ENCODE results near the gene PTGR2. TPM values are rescaled to one million over a fixed set of nuclear protein-coding genes. Genes with fewer than 3 reads are reported as not detected.
"Not testable (repeated sequence)": the region's sequence is repeated elsewhere in the genome, so short reads cannot be mapped to it uniquely, and the experiment has no call there.

PTGR2 gene
- total RNA-seq, 2 experiments from 2014 or later: 1.6 to 3.5 TPM

- Mint-ChIP-seq H3K27me3 (no peaks in the 10 kb centered on the region), H3K4me1 (peaks cover 6% of the 10 kb centered on the region), H3K36me3 (no peaks in the 10 kb centered on the region), H3K4me3 (no peak overlapping the region), H3K9me3 (ENCODE audit: low read depth) (no peaks in the 10 kb centered on the region), H3K27ac (no peak overlapping the region)
- no peak for ATAC-seq
- CTCF ChIA-PET: interaction anchor here (1.0 to 1.1 kb wide), 2 partner anchors 10 to 343 kb away, joined by 3 read pairs; no protein-coding TSS in a partner anchor
- no peak for DNase-seq
Measured at GRCh38 chr14:73878436-73878835, 26.8 kb downstream of the PTGR2 start.

- no peaks in the 10 kb centered on the region for H3K9me3 Mint-ChIP-seq (ENCODE audit: low read depth)
Measured at GRCh38 chr14:73879027-73879426, 27.4 kb downstream of the PTGR2 start.

GRCh38 chr14:73884438-73885190 lies 33.0 kb downstream of the PTGR2 start:
- ATAC-seq: no peak
- H3K4me3 Mint-ChIP-seq: peak overlapping the region; percentile 98
- no peak for DNase-seq
- CTCF ChIA-PET: no interaction called here
- H3K9me3 Mint-ChIP-seq (ENCODE audit: low read depth): no peaks in the 10 kb centered on the region
- peaks cover 44% of the 10 kb centered on the region for H3K4me1 Mint-ChIP-seq
- peaks cover 7% of the 10 kb centered on the region for H3K36me3 Mint-ChIP-seq
- H3K27me3 Mint-ChIP-seq: no peaks in the 10 kb centered on the region
- H3K27ac Mint-ChIP-seq: no peak overlapping the region

More at GRCh38 chr14:73879027-73879426, 27.4 kb downstream of the PTGR2 start:
- Mint-ChIP-seq H3K27ac (no peak overlapping the region), H3K36me3 (no peaks in the 10 kb centered on the region), H3K4me1 (peaks cover 6% of the 10 kb centered on the region), H3K4me3 (no peak overlapping the region), H3K27me3 (no peaks in the 10 kb centered on the region)
- CTCF ChIA-PET: interaction anchor here (1.1 kb wide), 1 partner anchor 343 kb away, joined by 3 read pairs; no protein-coding TSS in a partner anchor
- no peak for ATAC-seq
- DNase-seq: no peak

- CTCF ChIA-PET: interaction anchor here (0.6 to 2.0 kb wide), 5 partner anchors 14 to 158 kb away, joined by 3 to 5 read pairs (median 3); no protein-coding TSS in a partner anchor
- peaks cover 9% of the 10 kb centered on the region for H3K36me3 Mint-ChIP-seq
- H3K4me1 Mint-ChIP-seq: peaks cover 45% of the 10 kb centered on the region
- peak within 1 kb of the TSS; percentile 97 for H3K27ac Mint-ChIP-seq
- DNase-seq: peak; percentile 92
- no peaks in the 10 kb centered on the region for H3K27me3 Mint-ChIP-seq
- peak within 1 kb of the TSS; percentile 98 for H3K4me3 Mint-ChIP-seq
- peak; percentile 99 for ATAC-seq
- no peaks in the 10 kb centered on the region for H3K9me3 Mint-ChIP-seq (ENCODE audit: low read depth)
Measured at GRCh38 chr14:73886449-73887317, 35.1 kb downstream of the PTGR2 start, which contains the start of gene ZNF410. Gene ZNF410, plus strand, starts transcription at chr14:73886859. Its CDS starts 5,317 bp downstream, at chr14:73892176.

- no peaks in the 10 kb centered on the region for H3K27me3 Mint-ChIP-seq
- H3K9me3 Mint-ChIP-seq (ENCODE audit: low read depth): no peaks in the 10 kb centered on the region
- peak overlapping the region; percentile 98 for H3K4me3 Mint-ChIP-seq
- CTCF ChIA-PET: interaction anchor here (0.6 to 2.0 kb wide), 4 partner anchors 13 to 158 kb away, joined by 3 to 5 read pairs (median 4); no protein-coding TSS in a partner anchor
- DNase-seq (no peak), ATAC-seq (no peak)
- H3K36me3 Mint-ChIP-seq: peaks cover 13% of the 10 kb centered on the region
- H3K27ac Mint-ChIP-seq: peak overlapping the region; percentile 97
- H3K4me1 Mint-ChIP-seq: peaks cover 49% of the 10 kb centered on the region
Measured at GRCh38 chr14:73887318-73887616, 35.6 kb downstream of the PTGR2 start.

GRCh38 chr14:73887694-73888459 lies 36.2 kb downstream of the PTGR2 start:
- H3K27ac Mint-ChIP-seq: peak overlapping the region; percentile 97
- H3K36me3 Mint-ChIP-seq: peaks cover 13% of the 10 kb centered on the region
- H3K4me3 Mint-ChIP-seq: peak overlapping the region; percentile 98
- no peaks in the 10 kb centered on the region for H3K27me3 Mint-ChIP-seq
- DNase-seq (no peak), ATAC-seq (no peak)
- no peaks in the 10 kb centered on the region for H3K9me3 Mint-ChIP-seq (ENCODE audit: low read depth)
- H3K4me1 Mint-ChIP-seq: peaks cover 49% of the 10 kb centered on the region
- CTCF ChIA-PET: interaction anchor here (0.6 to 1.2 kb wide), 2 partner anchors 13 to 134 kb away, joined by 3 read pairs; no protein-coding TSS in a partner anchor

GRCh38 chr14:73888460-73888725 lies 36.8 kb downstream of the PTGR2 start:
- no peak for ATAC-seq

GRCh38 chr14:73888971-73889370 lies 37.3 kb downstream of the PTGR2 start:
- DNase-seq: no peak
- Mint-ChIP-seq H3K27ac (peak overlapping the region; percentile 54), H3K4me1 (peaks cover 49% of the 10 kb centered on the region)

More at GRCh38 chr14:73888460-73888725, 36.8 kb downstream of the PTGR2 start:
- Mint-ChIP-seq H3K4me1 (peaks cover 49% of the 10 kb centered on the region), H3K27ac (peak overlapping the region; percentile 97), H3K4me3 (peak overlapping the region; percentile 98), H3K27me3 (no peaks in the 10 kb centered on the region), H3K36me3 (peaks cover 13% of the 10 kb centered on the region), H3K9me3 (ENCODE audit: low read depth) (no peaks in the 10 kb centered on the region)
- DNase-seq: no peak
- CTCF ChIA-PET: no interaction called here

GRCh38 chr14:73889376-73889775 lies 37.7 kb downstream of the PTGR2 start:
- no peak for ATAC-seq
- H3K27me3 Mint-ChIP-seq: no peaks in the 10 kb centered on the region
- DNase-seq: no peak
- H3K4me3 Mint-ChIP-seq: no peak overlapping the region
- H3K4me1 Mint-ChIP-seq: peaks cover 49% of the 10 kb centered on the region
- no peak overlapping the region for H3K27ac Mint-ChIP-seq
- peaks cover 19% of the 10 kb centered on the region for H3K36me3 Mint-ChIP-seq
- no peaks in the 10 kb centered on the region for H3K9me3 Mint-ChIP-seq (ENCODE audit: low read depth)
- CTCF ChIA-PET: interaction anchor here (0.7 to 1.1 kb wide), 2 partner anchors 21 to 130 kb away, joined by 3 read pairs; partner anchors contain the start of genes BBOF1 and ENTPD5

More at GRCh38 chr14:73888971-73889370, 37.3 kb downstream of the PTGR2 start:
- H3K4me3 Mint-ChIP-seq: no peak overlapping the region
- CTCF ChIA-PET: interaction anchor here (1.1 kb wide), 1 partner anchor 21 kb away, joined by 3 read pairs; no protein-coding TSS in a partner anchor
- no peaks in the 10 kb centered on the region for H3K9me3 Mint-ChIP-seq (ENCODE audit: low read depth)
- ATAC-seq: no peak
- no peaks in the 10 kb centered on the region for H3K27me3 Mint-ChIP-seq
- peaks cover 17% of the 10 kb centered on the region for H3K36me3 Mint-ChIP-seq

- Mint-ChIP-seq H3K4me1 (peaks cover 17% of the 10 kb centered on the region), H3K36me3 (peaks cover 40% of the 10 kb centered on the region)
- H3K27ac Mint-ChIP-seq; DNase-seq; ATAC-seq; H3K4me3 Mint-ChIP-seq; H3K27me3 Mint-ChIP-seq; CTCF ChIA-PET; H3K9me3 Mint-ChIP-seq (ENCODE audit: low read depth): not testable (repeated sequence)
Measured at GRCh38 chr14:73894180-73894687, 42.6 kb downstream of the PTGR2 start.

GRCh38 chr14:73895939-73896338 lies 44.3 kb downstream of the PTGR2 start:
- peaks cover 43% of the 10 kb centered on the region for H3K36me3 Mint-ChIP-seq

GRCh38 chr14:73896521-73896920 lies 44.9 kb downstream of the PTGR2 start:
- DNase-seq (no peak), ATAC-seq (no peak)
- Mint-ChIP-seq H3K27me3 (no peaks in the 10 kb centered on the region), H3K36me3 (peaks cover 42% of the 10 kb centered on the region), H3K9me3 (ENCODE audit: low read depth) (no peaks in the 10 kb centered on the region), H3K4me1 (peaks cover 6% of the 10 kb centered on the region), H3K27ac (peak overlapping the region; percentile 6), H3K4me3 (no peak overlapping the region)
- CTCF ChIA-PET: interaction anchor here (0.9 kb wide), 1 partner anchor 30 kb away, joined by 3 read pairs; no protein-coding TSS in a partner anchor

More at GRCh38 chr14:73895939-73896338, 44.3 kb downstream of the PTGR2 start:
- CTCF ChIA-PET: no interaction called here
- H3K27ac Mint-ChIP-seq: no peak overlapping the region
- H3K4me1 Mint-ChIP-seq: peaks cover 8% of the 10 kb centered on the region
- H3K9me3 Mint-ChIP-seq (ENCODE audit: low read depth): no peaks in the 10 kb centered on the region
- H3K27me3 Mint-ChIP-seq: no peaks in the 10 kb centered on the region
- no peak for ATAC-seq
- no peak for DNase-seq
- no peak overlapping the region for H3K4me3 Mint-ChIP-seq
